ENCODE results near the gene DOK1. TPM values are rescaled to one million over a fixed set of nuclear protein-coding genes. Genes with fewer than 3 reads are reported as not detected.

Gene DOK1
- total and polyA plus RNA-seq, 9 donors = 6.4 to 8.7 (median 7.0) TPM

GRCh38 chr2:74567881-74568280, 13.4 kb downstream of the DOK1 start:
- no peaks in the 10 kb centered on the region for H3K4me1 ChIP-seq (ENCODE audit: control insufficient read depth, insufficient read depth, low read length)
- no peak overlapping the region for H3K4me3 ChIP-seq (ENCODE audit: low read length)
- H3K27ac ChIP-seq (ENCODE audit: low read length) = no peak overlapping the region
- no peaks in the 10 kb centered on the region for H3K36me3 ChIP-seq (ENCODE audit: control insufficient read depth, insufficient read depth, low read length)
- DNase-seq = no peak
- H3K27me3 ChIP-seq (ENCODE audit: control insufficient read depth, insufficient read depth, low read length) = peaks cover 13% of the 10 kb centered on the region
- WGBS (ENCODE audit: insufficient coverage) = 80% methylated on average over 2 of the region's 5 CpGs
- no peaks in the 10 kb centered on the region for H3K9me3 ChIP-seq (replicated peaks; ENCODE audit: control insufficient read depth, low read depth, low read length)

- Histone ChIP-seq H3K36me3 (ENCODE audit: control insufficient read depth, insufficient read depth, low read length) (no peaks in the 10 kb centered on the region), H3K27ac (ENCODE audit: low read length) (no peak overlapping the region), H3K27me3 (ENCODE audit: control insufficient read depth, insufficient read depth, low read length) (peaks cover 9% of the 10 kb centered on the region), H3K4me1 (ENCODE audit: control insufficient read depth, insufficient read depth, low read length) (no peaks in the 10 kb centered on the region), H3K4me3 (ENCODE audit: low read length) (no peak overlapping the region), H3K9me3 (replicated peaks; ENCODE audit: control insufficient read depth, low read depth, low read length) (no peaks in the 10 kb centered on the region)
- 71% methylated on average over 1 of the region's 1 CpG for WGBS (ENCODE audit: insufficient coverage)
- DNase-seq = no peak
Measured at GRCh38 chr2:74569686-74570085, 15.2 kb downstream of the DOK1 start.

- no peak overlapping the region for H3K4me3 ChIP-seq (ENCODE audit: low read length)
- peaks cover 5% of the 10 kb centered on the region for H3K27me3 ChIP-seq (ENCODE audit: control insufficient read depth, insufficient read depth, low read length)
- no peaks in the 10 kb centered on the region for H3K9me3 ChIP-seq (replicated peaks; ENCODE audit: control insufficient read depth, low read depth, low read length)
- no peaks in the 10 kb centered on the region for H3K36me3 ChIP-seq (ENCODE audit: control insufficient read depth, insufficient read depth, low read length)
- no peak overlapping the region for H3K27ac ChIP-seq (ENCODE audit: low read length)
- no peak for DNase-seq
- peaks cover 2% of the 10 kb centered on the region for H3K4me1 ChIP-seq (ENCODE audit: control insufficient read depth, insufficient read depth, low read length)
- 64% methylated on average over 1 of the region's 1 CpG for WGBS (ENCODE audit: insufficient coverage)
Measured at GRCh38 chr2:74571058-74571457, 16.5 kb downstream of the DOK1 start.

- Histone ChIP-seq H3K4me3 (ENCODE audit: low read length) (no peak overlapping the region), H3K27ac (ENCODE audit: low read length) (no peak overlapping the region), H3K9me3 (replicated peaks; ENCODE audit: control insufficient read depth, low read depth, low read length) (no peaks in the 10 kb centered on the region), H3K27me3 (ENCODE audit: control insufficient read depth, insufficient read depth, low read length) (peaks cover 5% of the 10 kb centered on the region), H3K4me1 (ENCODE audit: control insufficient read depth, insufficient read depth, low read length) (peaks cover 9% of the 10 kb centered on the region), H3K36me3 (ENCODE audit: control insufficient read depth, insufficient read depth, low read length) (no peaks in the 10 kb centered on the region)
- no peak for DNase-seq
- WGBS (ENCODE audit: insufficient coverage) = 72% methylated on average over 3 of the region's 3 CpGs
Measured at GRCh38 chr2:74572178-74572925, 17.8 kb downstream of the DOK1 start.

- peak; percentile 63 for DNase-seq
- no peak overlapping the region for H3K4me3 ChIP-seq (ENCODE audit: low read length)
- WGBS (ENCODE audit: insufficient coverage) = 26% methylated on average over 3 of the region's 7 CpGs
- H3K27me3 ChIP-seq (ENCODE audit: control insufficient read depth, insufficient read depth, low read length) = no peaks in the 10 kb centered on the region
- H3K27ac ChIP-seq (ENCODE audit: low read length) = no peak overlapping the region
- H3K4me1 ChIP-seq (ENCODE audit: control insufficient read depth, insufficient read depth, low read length) = peaks cover 11% of the 10 kb centered on the region
- H3K9me3 ChIP-seq (replicated peaks; ENCODE audit: control insufficient read depth, low read depth, low read length) = no peaks in the 10 kb centered on the region
- no peaks in the 10 kb centered on the region for H3K36me3 ChIP-seq (ENCODE audit: control insufficient read depth, insufficient read depth, low read length)
Measured at GRCh38 chr2:74573747-74574562, 19.4 kb downstream of the DOK1 start.

GRCh38 chr2:74575320-74575719, 20.8 kb downstream of the DOK1 start:
- H3K27ac ChIP-seq (ENCODE audit: low read length) = no peak overlapping the region
- H3K4me3 ChIP-seq (ENCODE audit: low read length) = no peak overlapping the region
- H3K27me3 ChIP-seq (ENCODE audit: control insufficient read depth, insufficient read depth, low read length) = no peaks in the 10 kb centered on the region
- H3K9me3 ChIP-seq (replicated peaks; ENCODE audit: control insufficient read depth, low read depth, low read length) = no peaks in the 10 kb centered on the region
- H3K36me3 ChIP-seq (ENCODE audit: control insufficient read depth, insufficient read depth, low read length) = no peaks in the 10 kb centered on the region
- 86% methylated on average over 1 of the region's 4 CpGs for WGBS (ENCODE audit: insufficient coverage)
- DNase-seq = no peak
- peaks cover 11% of the 10 kb centered on the region for H3K4me1 ChIP-seq (ENCODE audit: control insufficient read depth, insufficient read depth, low read length)

GRCh38 chr2:74576211-74576862, 21.8 kb downstream of the DOK1 start:
- Histone ChIP-seq H3K9me3 (replicated peaks; ENCODE audit: control insufficient read depth, low read depth, low read length) (no peaks in the 10 kb centered on the region), H3K36me3 (ENCODE audit: control insufficient read depth, insufficient read depth, low read length) (no peaks in the 10 kb centered on the region), H3K4me1 (ENCODE audit: control insufficient read depth, insufficient read depth, low read length) (peaks cover 11% of the 10 kb centered on the region), H3K27ac (ENCODE audit: low read length) (no peak overlapping the region), H3K27me3 (ENCODE audit: control insufficient read depth, insufficient read depth, low read length) (no peaks in the 10 kb centered on the region), H3K4me3 (ENCODE audit: low read length) (no peak overlapping the region)
- WGBS (ENCODE audit: insufficient coverage) = 100% methylated on average over 1 of the region's 7 CpGs
- no peak for DNase-seq

- Histone ChIP-seq H3K9me3 (replicated peaks; ENCODE audit: control insufficient read depth, low read depth, low read length) (no peaks in the 10 kb centered on the region), H3K4me3 (ENCODE audit: low read length) (no peak overlapping the region), H3K27me3 (ENCODE audit: control insufficient read depth, insufficient read depth, low read length) (no peaks in the 10 kb centered on the region), H3K27ac (ENCODE audit: low read length) (no peak overlapping the region), H3K4me1 (ENCODE audit: control insufficient read depth, insufficient read depth, low read length) (peaks cover 11% of the 10 kb centered on the region), H3K36me3 (ENCODE audit: control insufficient read depth, insufficient read depth, low read length) (no peaks in the 10 kb centered on the region)
- peak; percentile 90 for DNase-seq
- WGBS (ENCODE audit: insufficient coverage) = no CpG with 5 or more reads among the region's 1 CpG
Measured at GRCh38 chr2:74576863-74577229, 22.3 kb downstream of the DOK1 start.

- no peaks in the 10 kb centered on the region for H3K27me3 ChIP-seq (ENCODE audit: control insufficient read depth, insufficient read depth, low read length)
- no peak overlapping the region for H3K4me3 ChIP-seq (ENCODE audit: low read length)
- no peaks in the 10 kb centered on the region for H3K36me3 ChIP-seq (ENCODE audit: control insufficient read depth, insufficient read depth, low read length)
- H3K4me1 ChIP-seq (ENCODE audit: control insufficient read depth, insufficient read depth, low read length) = peaks cover 11% of the 10 kb centered on the region
- peak; percentile 69 for DNase-seq
- no peaks in the 10 kb centered on the region for H3K9me3 ChIP-seq (replicated peaks; ENCODE audit: control insufficient read depth, low read depth, low read length)
- H3K27ac ChIP-seq (ENCODE audit: low read length) = no peak overlapping the region
- no CpG with 5 or more reads among the region's 2 CpGs for whole genome bisulfite sequencing (ENCODE audit: insufficient coverage)
Measured at GRCh38 chr2:74577448-74577847, 22.9 kb downstream of the DOK1 start.

- no peak overlapping the region for H3K4me3 ChIP-seq (ENCODE audit: low read length)
- no peak overlapping the region for H3K27ac ChIP-seq (ENCODE audit: low read length)
- 88% methylated on average over 3 of the region's 3 CpGs for WGBS (ENCODE audit: insufficient coverage)
- H3K27me3 ChIP-seq (ENCODE audit: control insufficient read depth, insufficient read depth, low read length) = no peaks in the 10 kb centered on the region
- no peaks in the 10 kb centered on the region for H3K9me3 ChIP-seq (replicated peaks; ENCODE audit: control insufficient read depth, low read depth, low read length)
- peaks cover 13% of the 10 kb centered on the region for H3K4me1 ChIP-seq (ENCODE audit: control insufficient read depth, insufficient read depth, low read length)
- no peaks in the 10 kb centered on the region for H3K36me3 ChIP-seq (ENCODE audit: control insufficient read depth, insufficient read depth, low read length)
- no peak for DNase-seq
Measured at GRCh38 chr2:74578408-74578807, 23.9 kb downstream of the DOK1 start.
